K562 (cell line): ENCODE data around the gene ZSWIM1. TPM values are rescaled to one million over a fixed set of nuclear protein-coding genes. Genes with fewer than 3 reads are reported as not detected.

ENCODE experiments used
- CAMTA2 ChIP-seq: fragments of 250-450 bp; sonication (Bioruptor Pico); conservative IDR thresholded peaks from 2 replicates; pipeline ENCODE4 v1.5.1; 2022
- ELF2 ChIP-seq: fragments of 250-450 bp; sonication (Bioruptor Pico); IDR thresholded peaks from 2 replicates; pipeline ENCODE4 v1.5.0; 2021; ENCODE audit warnings: mild to moderate bottlenecking
- FOXA1 ChIP-seq: fragments of 450-650 bp; IDR thresholded peaks from 2 replicates; pipeline ENCODE4 v1.6.1; 2016; ENCODE audit warnings: mild to moderate bottlenecking, borderline replicate concordance
- FOXM1 ChIP-seq, 2 experiments: fragments of 450-650 bp in 1 of 2; sonication (generic) in 1 of 2; formaldehyde crosslinking in 1 of 2; IDR thresholded peaks; 2 replicates each; pipeline versions ENCODE4 v1.6.1 to v1.9.0; 2017 to 2022; ENCODE audit warnings: low read depth in 2 of 2, mild to moderate bottlenecking in 2 of 2, missing genetic modification reagents in 1 of 2, moderate library complexity in 1 of 2
- HDAC8 ChIP-seq: fragments of 450-650 bp; IDR thresholded peaks from 2 replicates; pipeline ENCODE4 v1.6.1; 2016; ENCODE audit warnings: mild to moderate bottlenecking, missing genetic modification characterization, moderate library complexity, missing compliant biosample characterization
- JUND ChIP-seq, 2 experiments: IDR thresholded peaks; 2 replicates in 1 of 2; 3 replicates in 1 of 2; pipeline ENCODE4 v1.6.1; 2011; ENCODE audit warnings: borderline replicate concordance in 2 of 2, low read depth in 2 of 2, low read length in 2 of 2, improper control_type of control experiment in 1 of 2, missing biosample characterization in 1 of 2, missing genetic modification characterization in 1 of 2, missing genetic modification reagents in 1 of 2
- KLF6 ChIP-seq: fragments of 250-450 bp; sonication (Bioruptor Pico); IDR thresholded peaks from 2 replicates; pipeline ENCODE4 v1.4.0; 2020; ENCODE audit warnings: mild to moderate bottlenecking, moderate library complexity, borderline replicate concordance
- MXI1 ChIP-seq: IDR thresholded peaks from 2 replicates; pipeline ENCODE4 v1.6.1; 2011; ENCODE audit warnings: low read depth, mild to moderate bottlenecking, improper control_type of control experiment, low read length
- POLR2AphosphoS2 ChIP-seq: IDR thresholded peaks from 2 replicates; pipeline ENCODE4 v1.6.1; 2012; ENCODE audit warnings: low read length, improper control_type of control experiment
- ZFP1 ChIP-seq: fragments of 450-650 bp; formaldehyde crosslinking; IDR thresholded peaks from 2 replicates; pipeline ENCODE4 v1.4.0; 2020; ENCODE audit warnings: mild to moderate bottlenecking, mixed read lengths
- ZNF143 ChIP-seq: sonication (generic); formaldehyde crosslinking; IDR thresholded peaks from 2 replicates; pipeline ENCODE4 v1.9.0; 2022; ENCODE audit warnings: mild to moderate bottlenecking, missing genetic modification reagents
- ZNF347 ChIP-seq: fragments of 450-650 bp; formaldehyde crosslinking; IDR thresholded peaks from 2 replicates; pipeline ENCODE4 v1.4.0; 2020; ENCODE audit warnings: low read depth, mild to moderate bottlenecking, moderate library complexity
- polyA plus RNA-seq, 8 experiments: library from polyadenylated mRNA; depleted of rRNA in 4 of 8; stranded (reverse) in 5 of 8; unstranded in 3 of 8; fragments of >200 nt; fragmentation: Nextera tagmentation in 2 of 8; fragmentation: Illumina TruSeq in 1 of 8; extraction: Ambion mirVana in 2 of 8; extraction: Trizol in 1 of 8; gene quantifications; 2 replicates each; pipeline versions ENCODE4 v1.2.1 to v1.2.3, GENCODE V29; 2011 to 2014; ENCODE audit warnings: inconsistent platforms in 1 of 8, missing spikeins in 1 of 8
- total RNA-seq, 7 experiments: library from RNA; depleted of rRNA in 6 of 7; stranded (reverse); fragments of >200 nt in 6 of 7; fragmentation: Illumina TruSeq in 2 of 7; extraction: Trizol in 2 of 7; gene quantifications; 2 replicates each; pipeline versions ENCODE4 v1.2.1 to v1.2.3, GENCODE V29; 2011 to 2021; ENCODE audit warnings: low replicate concordance in 1 of 7
- TF ChIP-seq, protein P1 (sequence below): fragments of 150-350 bp; IDR thresholded peaks from 2 replicates; pipeline ENCODE4 v1.6.1; 2014; ENCODE audit warnings: low read depth, mild to moderate bottlenecking, low read length, borderline replicate concordance

ZSWIM1 gene
- total and polyA plus RNA-seq, 9 of the 15 experiments (the other 6 are each of a cell fraction or from before 2014, with no cell fraction given) = 2.5 to 15.6 (median 9.5) TPM

DNA sequence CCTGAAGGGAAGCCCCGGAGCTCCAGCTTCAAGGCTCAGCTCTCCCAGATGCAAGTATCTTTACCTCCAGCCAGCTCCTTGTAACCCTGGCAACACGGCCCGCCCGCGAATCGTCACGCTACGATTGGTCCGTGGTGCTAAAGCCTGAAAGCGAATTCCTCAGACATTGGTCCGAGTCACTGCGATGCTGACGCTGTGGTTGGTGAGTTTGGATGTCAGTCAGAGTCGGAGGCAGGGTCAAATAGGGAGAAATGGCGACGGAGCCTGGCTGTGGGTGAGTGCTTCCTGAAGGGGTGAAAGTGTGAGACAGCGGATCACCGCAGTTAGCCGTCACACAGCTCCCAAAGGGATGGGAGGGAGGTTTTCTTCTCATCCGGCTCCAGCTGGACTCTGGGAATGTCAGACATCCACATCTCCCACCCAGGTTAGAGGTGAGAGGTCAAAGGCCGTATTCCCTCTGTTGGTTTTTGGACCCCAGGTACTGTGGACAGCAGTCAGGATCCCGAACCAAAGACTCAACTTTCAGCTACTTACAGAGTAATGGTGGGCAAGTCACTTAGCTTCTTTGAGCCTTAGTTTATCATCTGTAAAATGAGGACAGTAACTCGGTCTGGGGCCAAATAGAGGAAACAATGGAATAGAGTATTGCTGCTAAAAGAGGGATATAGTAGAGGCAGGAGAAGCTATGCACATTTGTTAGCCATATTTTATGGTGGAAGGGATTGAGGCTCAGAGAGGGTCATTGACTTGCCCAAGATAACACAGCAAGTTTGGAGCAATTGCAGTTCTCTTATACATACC is at the start of gene ZSWIM1 (continued):
- TF ChIP-seq, protein P1, sequence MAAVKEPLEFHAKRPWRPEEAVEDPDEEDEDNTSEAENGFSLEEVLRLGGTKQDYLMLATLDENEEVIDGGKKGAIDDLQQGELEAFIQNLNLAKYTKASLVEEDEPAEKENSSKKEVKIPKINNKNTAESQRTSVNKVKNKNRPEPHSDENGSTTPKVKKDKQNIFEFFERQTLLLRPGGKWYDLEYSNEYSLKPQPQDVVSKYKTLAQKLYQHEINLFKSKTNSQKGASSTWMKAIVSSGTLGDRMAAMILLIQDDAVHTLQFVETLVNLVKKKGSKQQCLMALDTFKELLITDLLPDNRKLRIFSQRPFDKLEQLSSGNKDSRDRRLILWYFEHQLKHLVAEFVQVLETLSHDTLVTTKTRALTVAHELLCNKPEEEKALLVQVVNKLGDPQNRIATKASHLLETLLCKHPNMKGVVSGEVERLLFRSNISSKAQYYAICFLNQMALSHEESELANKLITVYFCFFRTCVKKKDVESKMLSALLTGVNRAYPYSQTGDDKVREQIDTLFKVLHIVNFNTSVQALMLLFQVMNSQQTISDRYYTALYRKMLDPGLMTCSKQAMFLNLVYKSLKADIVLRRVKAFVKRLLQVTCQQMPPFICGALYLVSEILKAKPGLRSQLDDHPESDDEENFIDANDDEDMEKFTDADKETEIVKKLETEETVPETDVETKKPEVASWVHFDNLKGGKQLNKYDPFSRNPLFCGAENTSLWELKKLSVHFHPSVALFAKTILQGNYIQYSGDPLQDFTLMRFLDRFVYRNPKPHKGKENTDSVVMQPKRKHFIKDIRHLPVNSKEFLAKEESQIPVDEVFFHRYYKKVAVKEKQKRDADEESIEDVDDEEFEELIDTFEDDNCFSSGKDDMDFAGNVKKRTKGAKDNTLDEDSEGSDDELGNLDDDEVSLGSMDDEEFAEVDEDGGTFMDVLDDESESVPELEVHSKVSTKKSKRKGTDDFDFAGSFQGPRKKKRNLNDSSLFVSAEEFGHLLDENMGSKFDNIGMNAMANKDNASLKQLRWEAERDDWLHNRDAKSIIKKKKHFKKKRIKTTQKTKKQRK = peak; percentile 80; the same call in 1 of the 2 replicates
- TF ChIP-seq CAMTA2 (CRISPR knock-in tag) (no peak), ELF2 (CRISPR knock-in tag) (no peak), POLR2AphosphoS2 (no peak), ZNF347 (CRISPR knock-in tag) (no peak), FOXM1 (IDR thresholded peaks at IDR 0.05; ENCODE audit: low read depth) (no peak), FOXM1 (CRISPR knock-in tag; IDR thresholded peaks at IDR 0.05; ENCODE audit: low read depth) (no peak), KLF6 (CRISPR knock-in tag) (no peak), MXI1 (peak; percentile 97), ZFP1 (no peak), ZNF143 (no peak), FOXA1 (no peak), HDAC8 (no peak), JUND (IDR thresholded peaks at IDR 0.05; ENCODE audit: borderline replicate concordance, low read depth, low read length) (no peak), JUND (tag; IDR thresholded peaks at IDR 0.05; ENCODE audit: borderline replicate concordance, low read depth, low read length) (peak; percentile 39; the same call in 2 of the 3 replicates)
